Measurements from ENCODE around the gene IVD.

The IVD gene

DNA sequence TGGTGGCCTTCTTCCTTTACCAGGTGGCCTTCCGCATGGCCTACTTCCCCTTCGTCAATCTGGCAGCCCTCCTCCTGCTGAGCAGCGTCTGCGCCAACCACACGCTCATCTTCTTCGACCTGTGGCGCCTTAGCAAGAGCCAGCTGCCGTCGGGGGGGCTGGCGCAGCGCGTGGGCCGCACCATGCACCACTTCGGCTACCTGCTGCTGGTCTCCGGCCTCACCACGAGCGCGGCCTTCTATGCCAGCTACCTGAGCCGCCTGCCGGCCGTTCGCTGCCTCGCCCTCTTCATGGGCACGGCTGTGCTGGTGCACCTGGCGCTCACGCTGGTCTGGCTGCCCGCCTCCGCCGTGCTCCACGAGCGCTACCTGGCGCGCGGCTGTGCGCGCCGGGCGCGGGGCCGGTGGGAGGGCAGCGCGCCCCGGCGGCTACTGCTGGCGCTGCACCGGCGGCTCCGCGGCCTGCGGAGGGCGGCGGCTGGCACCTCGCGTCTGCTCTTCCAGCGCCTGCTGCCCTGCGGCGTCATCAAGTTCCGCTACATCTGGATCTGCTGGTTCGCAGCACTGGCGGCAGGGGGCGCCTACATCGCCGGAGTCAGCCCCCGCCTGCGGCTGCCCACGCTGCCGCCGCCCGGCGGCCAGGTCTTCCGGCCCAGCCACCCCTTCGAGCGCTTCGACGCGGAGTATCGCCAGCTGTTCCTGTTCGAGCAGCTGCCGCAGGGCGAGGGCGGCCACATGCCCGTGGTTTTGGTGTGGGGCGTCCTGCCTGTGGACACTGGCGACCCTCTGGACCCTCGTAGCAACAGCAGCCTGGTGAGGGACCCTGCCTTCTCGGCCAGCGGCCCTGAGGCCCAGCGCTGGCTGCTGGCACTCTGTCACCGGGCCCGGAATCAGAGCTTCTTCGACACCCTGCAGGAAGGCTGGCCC lies 37.6 kb upstream of the IVD start:
- TF ChIP-seq, protein P1, sequence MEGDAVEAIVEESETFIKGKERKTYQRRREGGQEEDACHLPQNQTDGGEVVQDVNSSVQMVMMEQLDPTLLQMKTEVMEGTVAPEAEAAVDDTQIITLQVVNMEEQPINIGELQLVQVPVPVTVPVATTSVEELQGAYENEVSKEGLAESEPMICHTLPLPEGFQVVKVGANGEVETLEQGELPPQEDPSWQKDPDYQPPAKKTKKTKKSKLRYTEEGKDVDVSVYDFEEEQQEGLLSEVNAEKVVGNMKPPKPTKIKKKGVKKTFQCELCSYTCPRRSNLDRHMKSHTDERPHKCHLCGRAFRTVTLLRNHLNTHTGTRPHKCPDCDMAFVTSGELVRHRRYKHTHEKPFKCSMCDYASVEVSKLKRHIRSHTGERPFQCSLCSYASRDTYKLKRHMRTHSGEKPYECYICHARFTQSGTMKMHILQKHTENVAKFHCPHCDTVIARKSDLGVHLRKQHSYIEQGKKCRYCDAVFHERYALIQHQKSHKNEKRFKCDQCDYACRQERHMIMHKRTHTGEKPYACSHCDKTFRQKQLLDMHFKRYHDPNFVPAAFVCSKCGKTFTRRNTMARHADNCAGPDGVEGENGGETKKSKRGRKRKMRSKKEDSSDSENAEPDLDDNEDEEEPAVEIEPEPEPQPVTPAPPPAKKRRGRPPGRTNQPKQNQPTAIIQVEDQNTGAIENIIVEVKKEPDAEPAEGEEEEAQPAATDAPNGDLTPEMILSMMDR (IDR thresholded peaks at IDR 0.05; ENCODE audit: low read depth, low read length): peak; percentile 71
- peak overlapping the region; percentile 34 for H3K4me3 ChIP-seq (ENCODE audit: low read depth, low read length)

- no peak overlapping the region for H3K4me3 ChIP-seq (ENCODE audit: low read depth, low read length)
- TF ChIP-seq, protein P1 (IDR thresholded peaks at IDR 0.05; ENCODE audit: low read depth, low read length): no peak
These were observed 36.7 kb upstream of the IVD start for GRCh38 chr15:40368719-40369473.

- H3K4me3 ChIP-seq (ENCODE audit: low read depth, low read length): no peak overlapping the region
- TF ChIP-seq, protein P1 (IDR thresholded peaks at IDR 0.05; ENCODE audit: low read depth, low read length): no peak
These were observed 36.1 kb upstream of the IVD start for GRCh38 chr15:40369474-40369869.

GRCh38 chr15:40369971-40370370 lies 35.6 kb upstream of the IVD start:
- no peak overlapping the region for H3K4me3 ChIP-seq (ENCODE audit: low read depth, low read length)
- TF ChIP-seq, protein P1 (IDR thresholded peaks at IDR 0.05; ENCODE audit: low read depth, low read length): no peak

DNA sequence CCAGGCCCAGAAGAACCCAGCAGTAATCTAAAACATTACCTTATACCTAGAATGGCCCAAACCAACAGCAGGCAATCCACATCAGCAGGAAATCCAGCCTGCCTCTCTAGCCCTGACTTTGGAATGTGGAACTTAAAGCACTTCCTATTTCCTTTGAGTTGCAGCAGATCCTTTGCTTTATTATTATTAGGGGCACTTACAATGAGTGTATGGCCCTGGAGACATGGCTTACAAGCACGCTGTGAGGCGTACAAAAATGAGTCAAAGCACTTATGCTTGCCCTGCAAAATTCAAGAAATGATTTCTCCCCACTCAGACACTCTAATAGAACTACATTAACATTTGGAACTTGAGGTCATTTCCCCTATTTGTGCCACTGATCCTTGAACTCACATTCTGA lies 32.6 kb upstream of the IVD start:
- TF ChIP-seq, protein P1 (IDR thresholded peaks at IDR 0.05; ENCODE audit: low read depth, low read length): no peak
- H3K4me3 ChIP-seq (ENCODE audit: low read depth, low read length): no peak overlapping the region

DNA sequence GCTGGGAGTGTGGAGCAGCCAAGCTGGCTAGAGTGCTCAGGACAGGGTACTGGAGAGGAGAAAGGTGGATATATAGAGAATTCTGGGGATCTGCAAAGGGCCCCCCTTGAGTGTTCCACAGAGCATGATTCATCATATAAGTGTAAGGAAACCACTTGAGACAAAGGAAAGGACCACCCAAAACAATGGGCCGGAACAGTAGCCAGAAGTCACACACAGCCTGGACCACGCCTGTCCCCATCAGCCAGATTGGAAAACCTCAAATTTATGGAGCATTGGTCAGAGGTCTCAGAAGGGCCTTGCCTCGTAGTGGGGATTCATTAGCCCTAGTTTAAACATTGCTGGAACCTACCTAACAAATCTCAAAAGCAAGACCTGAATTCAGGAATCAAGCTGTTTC lies 28.0 kb upstream of the IVD start:
- TF ChIP-seq, protein P1 (IDR thresholded peaks at IDR 0.05; ENCODE audit: low read depth, low read length): no peak
- no peak overlapping the region for H3K4me3 ChIP-seq (ENCODE audit: low read depth, low read length)

DNA sequence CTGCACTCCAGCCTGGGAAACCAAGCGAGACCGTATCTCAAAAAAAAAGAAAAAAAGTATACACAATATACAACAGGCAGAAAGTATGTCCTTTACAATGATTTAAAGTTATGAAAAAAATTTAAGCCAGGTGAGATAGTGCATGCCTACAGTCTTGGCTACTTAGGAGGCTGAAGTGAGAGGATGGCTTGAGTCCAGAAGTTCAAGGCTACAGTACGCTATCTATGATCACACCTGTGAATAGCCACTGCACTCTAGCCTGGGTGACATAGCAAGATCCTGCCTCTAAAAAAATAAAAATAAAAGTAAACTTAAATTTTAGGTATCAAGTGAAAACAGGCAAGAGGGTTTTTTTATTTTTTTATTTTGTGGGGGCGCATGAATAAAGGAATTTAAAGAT lies 26.2 kb upstream of the IVD start:
- TF ChIP-seq, protein P1 (IDR thresholded peaks at IDR 0.05; ENCODE audit: low read depth, low read length): no peak
- no peak overlapping the region for H3K4me3 ChIP-seq (ENCODE audit: low read depth, low read length)
